MV-4-11 (cell line): ENCODE measurements around the gene GTF2A1L.
A peak's percentile ranks its signal among the peaks of the same experiment; 100 is the strongest.
"Not testable (repeated sequence)": the region's sequence is repeated elsewhere in the genome, so short reads cannot be mapped to it uniquely, and the experiment has no call there.

Source experiments
- DNase-seq: peaks from one replicate; lab custom pipeline; 2025; lab: John Stamatoyannopoulos, UW

The GTF2A1L gene, protein sequence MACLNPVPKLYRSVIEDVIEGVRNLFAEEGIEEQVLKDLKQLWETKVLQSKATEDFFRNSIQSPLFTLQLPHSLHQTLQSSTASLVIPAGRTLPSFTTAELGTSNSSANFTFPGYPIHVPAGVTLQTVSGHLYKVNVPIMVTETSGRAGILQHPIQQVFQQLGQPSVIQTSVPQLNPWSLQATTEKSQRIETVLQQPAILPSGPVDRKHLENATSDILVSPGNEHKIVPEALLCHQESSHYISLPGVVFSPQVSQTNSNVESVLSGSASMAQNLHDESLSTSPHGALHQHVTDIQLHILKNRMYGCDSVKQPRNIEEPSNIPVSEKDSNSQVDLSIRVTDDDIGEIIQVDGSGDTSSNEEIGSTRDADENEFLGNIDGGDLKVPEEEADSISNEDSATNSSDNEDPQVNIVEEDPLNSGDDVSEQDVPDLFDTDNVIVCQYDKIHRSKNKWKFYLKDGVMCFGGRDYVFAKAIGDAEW

GRCh38 chr2:48617618-48618017 is at the start of gene GTF2A1L:
Gene GTF2A1L, plus strand, starts transcription at chr2:48617856. Its CDS starts 19 bp downstream, at chr2:48617875.
- no peak for DNase-seq

DNA sequence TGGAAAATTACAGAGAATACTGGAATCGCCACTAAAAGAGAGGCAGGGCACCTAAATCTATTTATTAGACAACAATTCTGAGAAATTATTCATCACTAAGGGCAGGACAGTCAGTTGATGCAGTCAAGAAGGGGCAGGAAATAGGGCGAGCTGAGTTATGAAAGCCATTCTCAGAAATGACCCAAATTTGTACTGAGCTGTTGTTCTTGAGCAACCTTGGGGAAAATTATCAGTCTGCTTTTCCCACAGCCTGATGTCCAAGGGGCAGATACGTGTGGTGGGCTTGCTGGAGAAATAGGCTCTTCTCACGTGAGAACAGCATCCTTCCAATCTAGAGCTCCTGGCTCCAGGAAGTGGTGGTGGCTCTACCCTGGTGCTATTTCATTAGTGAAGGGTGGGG is 49.1 kb upstream of the GTF2A1L start:
- peak; percentile 60 for DNase-seq

DNA sequence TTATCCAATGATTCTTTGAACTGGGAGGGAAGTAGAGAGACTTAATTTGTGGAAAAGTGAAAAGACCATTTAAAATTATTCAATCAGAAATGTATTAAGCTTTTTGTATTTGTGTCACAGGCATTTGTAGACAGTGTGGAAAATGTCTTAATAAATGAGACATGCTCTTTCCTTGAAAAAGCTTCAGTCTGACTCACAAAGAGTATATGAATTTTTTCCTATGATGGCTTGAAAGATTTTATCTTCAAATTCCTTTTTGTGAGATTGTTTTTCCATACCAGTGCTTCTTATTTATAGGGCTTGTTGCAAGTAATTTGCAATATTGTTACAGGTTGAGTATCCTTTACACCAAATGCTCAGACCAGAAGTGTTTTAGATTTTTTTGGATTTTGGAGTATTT is 48.2 kb upstream of the GTF2A1L start:
- DNase-seq: no peak

GRCh38 chr2:48572816-48573215 is 44.8 kb upstream of the GTF2A1L start:
- no peak for DNase-seq

DNA sequence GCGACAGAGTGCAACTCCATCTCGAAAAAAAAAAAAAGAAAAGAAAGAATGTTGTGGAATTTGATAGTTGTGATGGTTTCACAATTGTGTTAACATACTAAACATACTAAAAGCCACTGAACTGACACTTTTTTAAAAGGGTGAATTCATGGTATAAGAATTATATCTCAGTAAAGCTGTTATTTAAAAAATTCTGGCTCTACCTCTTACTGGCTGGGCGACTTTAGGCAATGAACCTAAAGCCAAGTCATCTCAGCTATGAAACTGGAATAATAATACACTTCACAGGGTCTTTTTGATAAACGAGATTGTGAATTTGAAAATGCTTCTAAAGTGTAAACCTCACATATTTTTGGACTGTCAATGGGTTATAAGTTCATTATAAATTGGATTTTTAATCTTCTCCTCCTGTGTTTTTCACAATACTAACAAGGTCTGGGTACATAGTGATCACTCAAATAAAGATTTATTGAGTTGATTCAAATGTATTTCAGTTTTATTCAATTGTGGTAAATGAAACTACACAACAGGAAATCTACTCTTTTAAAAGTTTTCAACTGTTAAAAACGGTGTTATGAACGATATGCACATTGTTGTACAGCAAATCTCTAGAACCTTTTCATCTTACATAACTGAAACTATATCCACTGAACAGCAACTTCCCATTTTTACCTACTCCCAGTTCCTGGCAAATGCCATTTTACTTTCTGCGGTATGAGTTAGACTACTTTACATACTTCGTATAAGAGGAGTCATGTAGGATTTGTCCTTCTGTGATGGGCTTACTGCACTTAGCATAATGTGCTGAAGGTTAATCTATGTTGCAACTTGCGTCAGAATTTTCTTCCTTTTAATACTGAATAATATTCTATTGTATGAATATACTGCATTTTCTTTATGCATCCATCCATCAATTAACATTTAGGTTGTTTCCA is 43.0 kb upstream of the GTF2A1L start:
- DNase-seq: peak; percentile 90

DNA sequence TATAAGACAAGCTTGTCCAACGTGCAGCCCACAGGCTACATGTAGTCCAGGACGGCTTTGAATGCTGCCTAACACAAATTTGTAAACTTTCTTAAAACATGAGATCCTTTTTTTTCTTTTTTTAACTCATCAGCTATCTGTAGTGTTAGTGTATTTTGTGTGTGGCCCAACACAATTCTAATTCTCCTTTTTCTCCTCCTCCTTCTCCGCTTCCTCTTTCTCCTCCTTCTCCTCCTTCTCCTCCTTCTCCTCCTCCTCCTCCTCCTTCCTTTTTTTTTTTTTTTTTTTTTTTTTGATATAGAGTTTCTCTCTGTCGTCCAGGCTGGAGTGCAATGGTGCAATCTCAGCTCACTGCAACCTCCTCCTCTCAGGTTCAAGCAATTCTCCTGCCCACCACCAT is 39.3 kb upstream of the GTF2A1L start:
- DNase-seq: peak; percentile 81

GRCh38 chr2:48583961-48584360 is 33.7 kb upstream of the GTF2A1L start:
- no peak for DNase-seq

DNA sequence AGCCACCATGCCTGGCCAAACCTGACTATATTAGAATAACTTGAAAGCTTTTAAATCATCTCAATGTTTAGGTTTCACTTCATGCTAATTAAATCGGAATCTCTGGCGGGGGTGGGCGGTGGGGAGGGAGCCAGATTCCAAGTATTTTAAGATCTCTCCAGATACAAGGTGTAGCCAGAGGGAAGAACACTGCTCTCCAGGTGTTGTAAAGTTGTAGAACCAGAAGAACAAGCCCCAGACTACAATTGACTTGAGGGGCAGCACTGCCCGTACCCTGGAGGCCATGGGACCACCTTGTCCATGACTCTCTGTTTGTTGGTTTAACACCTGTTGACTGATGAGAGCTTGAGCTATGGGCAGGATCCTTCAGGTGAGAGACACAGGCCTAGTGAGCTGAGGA is 33.1 kb upstream of the GTF2A1L start:
- no peak for DNase-seq

DNA sequence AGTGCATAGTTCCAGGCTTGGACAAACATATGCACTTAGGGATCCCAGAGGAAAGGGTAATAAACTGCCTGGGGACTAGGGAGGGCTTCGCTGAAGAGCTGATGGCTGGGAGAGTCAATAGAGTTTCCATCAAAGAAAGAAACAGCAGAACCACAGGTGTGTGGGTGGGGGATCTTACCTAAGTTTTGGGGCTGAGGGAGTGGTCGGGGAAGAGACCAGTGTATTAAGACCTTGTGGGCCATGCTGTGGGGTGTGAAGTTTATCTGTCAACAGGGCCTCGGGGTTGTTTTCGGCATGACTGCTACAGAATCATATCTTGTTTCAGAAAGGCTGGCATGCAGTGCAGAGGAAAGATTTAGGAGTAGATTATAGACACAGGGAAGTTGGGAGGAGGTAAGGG is 31.2 kb upstream of the GTF2A1L start:
- no peak for DNase-seq

- DNase-seq: no peak
These were observed 30.1 kb upstream of the GTF2A1L start for GRCh38 chr2:48587560-48587959.

GRCh38 chr2:48587961-48588360 is 29.7 kb upstream of the GTF2A1L start:
- no peak for DNase-seq

GRCh38 chr2:48588745-48589144 is 28.9 kb upstream of the GTF2A1L start:
- DNase-seq: no peak

GRCh38 chr2:48589170-48589767 is 28.4 kb upstream of the GTF2A1L start:
- DNase-seq: peak; percentile 23

DNA sequence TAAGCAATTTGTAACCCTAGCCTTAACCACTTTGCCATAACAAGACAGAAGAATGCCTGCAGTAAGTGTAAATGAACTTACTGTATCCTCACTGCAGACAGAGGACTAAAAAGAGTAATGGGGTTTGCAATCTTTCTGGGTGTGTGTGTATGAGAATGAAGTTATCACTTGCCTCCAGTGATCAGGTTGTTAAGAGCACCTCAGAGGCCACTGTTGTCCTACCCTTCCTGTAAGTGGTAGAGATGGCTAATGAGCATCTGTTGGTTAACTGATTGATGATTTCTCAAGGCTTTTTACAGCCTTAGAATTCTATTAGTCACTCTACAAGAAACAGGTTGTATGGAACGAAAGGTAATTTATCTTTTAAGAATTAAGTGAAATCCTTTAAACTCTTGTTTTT is 27.6 kb upstream of the GTF2A1L start:
- no peak for DNase-seq

DNA sequence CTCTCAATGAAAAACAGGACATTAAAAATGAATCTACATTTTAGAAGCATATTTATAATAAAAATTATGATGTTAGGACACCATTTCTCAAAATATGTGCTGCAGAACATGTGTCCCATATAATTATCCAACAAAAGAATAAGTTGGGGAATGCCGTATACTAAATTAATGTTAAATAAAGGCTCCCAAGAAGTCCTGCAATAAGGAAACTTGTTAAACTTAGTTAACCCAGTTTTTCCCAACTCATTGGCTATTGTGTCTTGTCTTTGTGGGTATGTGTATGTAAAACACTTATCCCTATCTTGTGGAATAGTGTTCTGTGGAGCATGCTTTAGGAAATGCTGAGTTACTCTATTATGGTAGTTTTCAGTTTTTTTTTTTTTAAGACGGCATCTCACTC is 25.6 kb upstream of the GTF2A1L start:
- no peak for DNase-seq

GRCh38 chr2:48596751-48597150 is 20.9 kb upstream of the GTF2A1L start:
- not testable (repeated sequence) for DNase-seq

GRCh38 chr2:48597492-48597891 is 20.2 kb upstream of the GTF2A1L start:
- DNase-seq: no peak

DNA sequence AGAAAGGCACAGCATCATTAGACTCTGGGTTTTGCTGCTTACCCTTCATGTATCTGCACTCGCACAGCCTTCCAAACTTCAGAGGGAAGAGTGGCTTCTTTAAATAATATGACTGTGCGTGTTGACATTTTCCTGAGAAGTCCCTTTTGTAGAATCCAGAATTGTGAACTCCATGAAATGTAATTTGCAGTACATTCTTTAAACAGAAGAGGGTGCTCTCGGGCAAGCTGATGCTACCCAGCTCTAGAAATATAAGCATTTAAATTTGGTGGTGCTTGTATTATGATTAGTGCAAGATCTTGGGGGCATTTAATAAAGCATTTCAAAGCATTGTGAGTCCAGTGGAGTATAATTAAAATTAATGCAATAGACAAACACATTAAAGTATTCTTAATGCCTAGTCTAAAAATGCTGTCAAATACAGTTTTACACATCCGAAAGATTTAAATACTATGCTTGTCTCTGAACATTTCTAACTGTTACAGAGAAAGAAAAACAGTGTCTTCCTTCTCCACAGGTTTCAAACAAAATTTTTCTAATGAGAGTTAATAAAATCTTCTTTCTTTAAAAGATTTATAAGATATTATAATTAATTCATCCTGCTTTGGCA is 17.3 kb upstream of the GTF2A1L start:
- peak; percentile 31 for DNase-seq

DNA sequence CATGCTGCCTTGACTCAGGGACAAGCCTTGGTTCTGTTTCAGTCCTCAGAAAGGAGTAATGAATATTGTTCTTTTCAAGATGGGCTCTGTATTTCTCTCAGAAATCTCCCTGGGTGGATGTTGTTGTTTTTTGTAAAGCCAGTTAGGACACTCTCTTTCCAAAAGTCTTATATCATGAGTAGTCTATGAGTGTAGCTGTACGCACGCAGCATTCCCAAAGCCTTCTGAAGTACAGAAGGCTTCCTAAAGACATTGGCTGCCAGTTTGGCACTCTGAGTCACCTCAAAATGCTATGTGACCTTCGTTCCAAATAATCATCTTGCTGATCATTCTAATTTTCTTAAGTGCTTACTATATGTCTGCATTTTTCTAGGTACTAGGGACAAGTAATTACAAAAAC is 16.7 kb upstream of the GTF2A1L start:
- no peak for DNase-seq

DNA sequence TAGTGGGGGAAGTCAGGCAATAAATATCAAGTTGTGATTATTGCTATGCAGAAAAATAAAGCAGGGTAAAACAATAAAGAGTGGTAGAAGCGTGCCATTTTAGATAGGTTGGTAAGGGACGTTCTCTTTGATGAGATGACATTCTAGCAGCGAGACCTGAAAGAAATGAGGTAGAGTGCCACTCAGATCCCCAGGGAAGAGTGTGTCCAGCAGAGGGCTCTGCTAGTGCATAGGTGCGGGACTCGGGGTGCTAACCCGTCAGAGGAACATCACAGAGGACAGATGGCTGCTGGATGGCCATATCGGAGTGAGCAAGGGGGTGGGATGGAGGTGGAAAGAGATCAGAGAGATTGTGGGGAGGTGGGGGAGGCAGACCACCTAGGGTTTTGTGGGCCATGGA is 16.3 kb upstream of the GTF2A1L start:
- no peak for DNase-seq

- peak; percentile 28 for DNase-seq
These were observed 12.0 kb upstream of the GTF2A1L start for GRCh38 chr2:48605482-48606175.
